HG03045 (cell line): ENCODE measurements around the gene VARS2.
A peak's percentile ranks its signal among the peaks of the same experiment; 100 is the strongest.
"Not testable (repeated sequence)": the region's sequence is repeated elsewhere in the genome, so short reads cannot be mapped to it uniquely, and the experiment has no call there.

ENCODE experiments used
- ATAC-seq: cut with Tn5 transposase; IDR thresholded peaks from one replicate; pipeline ENCODE4 v1.9.1; 2021; ENCODE audit warnings: mild to moderate bottlenecking, moderate library complexity; ENCODE audit not compliant: unreplicated experiment

The VARS2 gene

GRCh38 chr6:30927080-30927479, 13.0 kb downstream of the VARS2 start:
- not testable (repeated sequence) for ATAC-seq

- no peak for ATAC-seq
Measured at GRCh38 chr6:30928677-30929076, 14.6 kb downstream of the VARS2 start.

- no peak for ATAC-seq
Measured at GRCh38 chr6:30930506-30930905, 16.5 kb downstream of the VARS2 start.

GRCh38 chr6:30931272-30931671, 17.2 kb downstream of the VARS2 start:
- no peak for ATAC-seq

- ATAC-seq: no peak
Measured at GRCh38 chr6:30931969-30932645, 18.1 kb downstream of the VARS2 start, which contains the start of gene SFTA2. Gene SFTA2 (minus strand): TSS chr6:30932170. CDS start chr6:30932096, 74 bp downstream.

GRCh38 chr6:30932665-30933365, 18.8 kb downstream of the VARS2 start:
- ATAC-seq: no peak

GRCh38 chr6:30935018-30935417, 21.0 kb downstream of the VARS2 start:
- ATAC-seq: no peak

- no peak for ATAC-seq
Measured at GRCh38 chr6:30937265-30937664, 23.2 kb downstream of the VARS2 start.

- no peak for ATAC-seq
Measured at GRCh38 chr6:30938730-30939129, 24.7 kb downstream of the VARS2 start.

GRCh38 chr6:30939473-30939872, 25.4 kb downstream of the VARS2 start:
- no peak for ATAC-seq

GRCh38 chr6:30940361-30940986, 26.4 kb downstream of the VARS2 start, which contains the start of gene MUCL3:
Gene MUCL3 (plus strand): TSS chr6:30940973. CDS start chr6:30941000, 27 bp downstream.
- no peak for ATAC-seq

- ATAC-seq: no peak
Measured at GRCh38 chr6:30942338-30943060, 28.5 kb downstream of the VARS2 start.

- ATAC-seq: no peak
Measured at GRCh38 chr6:30944051-30944450, 30.0 kb downstream of the VARS2 start.

GRCh38 chr6:30945281-30945680, 31.2 kb downstream of the VARS2 start:
- no peak for ATAC-seq

GRCh38 chr6:30947231-30947630, 33.2 kb downstream of the VARS2 start:
- ATAC-seq: no peak

- ATAC-seq: no peak
Measured at GRCh38 chr6:30948811-30949210, 34.8 kb downstream of the VARS2 start.

- no peak for ATAC-seq
Measured at GRCh38 chr6:30951907-30952469, 38.0 kb downstream of the VARS2 start.

- ATAC-seq: no peak
Measured at GRCh38 chr6:30954631-30955366, 40.8 kb downstream of the VARS2 start.

- peak; percentile 64 for ATAC-seq
Measured at GRCh38 chr6:30955367-30956042, 41.5 kb downstream of the VARS2 start.

- no peak for ATAC-seq
Measured at GRCh38 chr6:30957716-30958115, 43.7 kb downstream of the VARS2 start.
